ENCODE data around the gene C3orf22.

The C3orf22 gene

DNA sequence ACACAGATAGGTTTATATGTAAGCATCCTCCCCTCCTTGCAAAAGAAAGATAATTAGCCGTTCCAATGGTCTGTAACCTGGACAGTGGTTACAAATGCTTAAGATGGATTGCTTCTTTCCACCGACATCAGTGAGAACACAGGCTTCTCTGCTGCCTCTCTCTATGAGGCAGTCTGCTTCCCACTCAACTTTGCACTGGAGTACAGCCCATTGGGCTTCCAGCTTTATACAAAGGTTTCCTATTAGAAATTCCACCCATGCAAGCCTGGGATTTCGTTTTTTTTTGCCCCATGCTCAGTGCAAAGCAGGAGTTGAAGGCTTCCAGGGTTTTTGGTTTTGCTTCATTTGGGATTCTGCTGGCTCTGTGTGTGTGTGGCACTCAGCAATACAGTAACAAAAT is 47.3 kb upstream of the C3orf22 start:
- no peak overlapping the region for H3K27ac ChIP-seq (ENCODE audit: extremely low read depth, low read depth, low read length)
- POLR2A ChIA-PET = no interaction called here
- H3K4me3 ChIP-seq (ENCODE audit: low read depth, low read length) = no peak overlapping the region
- H3K36me3 ChIP-seq (ENCODE audit: control insufficient read depth in 2 of 2, insufficient read depth in 1 of 2, low read length in 2 of 2) = peaks cover 4 to 68% of the 10 kb centered on the region in 2 experiments; a peak in 1 of 3 replicates
- CTCF ChIA-PET = no interaction called here
- H3K9me3 ChIP-seq (ENCODE audit: control insufficient read depth, insufficient read depth, low read depth, low read length) = no peaks in the 10 kb centered on the region
- TF ChIP-seq TRIM28 (IDR thresholded peaks at IDR 0.05; ENCODE audit: borderline replicate concordance, low read length) (no peak), ZNF626 (tag by site-specific recombination; IDR thresholded peaks at IDR 0.05) (no peak), ZNF140 (tag by site-specific recombination; IDR thresholded peaks at IDR 0.05) (no peak), ZNF354C (tag by site-specific recombination; IDR thresholded peaks at IDR 0.05; ENCODE audit: borderline replicate concordance, low read depth) (no peak), ZNF514 (tag by site-specific recombination; IDR thresholded peaks at IDR 0.05) (no peak), ZNF76 (tag by site-specific recombination; IDR thresholded peaks at IDR 0.05; ENCODE audit: borderline replicate concordance, low read depth) (no peak), BCL11A (tag by site-specific recombination; IDR thresholded peaks at IDR 0.05; ENCODE audit: low read depth) (no peak), ZSCAN4 (tag by site-specific recombination; IDR thresholded peaks at IDR 0.05) (no peak), KLF9 (tag by site-specific recombination; IDR thresholded peaks at IDR 0.05; ENCODE audit: low read depth) (no peak), ZNF214 (tag by site-specific recombination; IDR thresholded peaks at IDR 0.05; ENCODE audit: borderline replicate concordance) (no peak), ZNF837 (tag by site-specific recombination; IDR thresholded peaks at IDR 0.05) (no peak), ZIC2 (tag by site-specific recombination; IDR thresholded peaks at IDR 0.05) (no peak), MZF1 (tag by site-specific recombination; IDR thresholded peaks at IDR 0.05; ENCODE audit: borderline replicate concordance) (no peak)
- TF ChIP-seq, protein P1, sequence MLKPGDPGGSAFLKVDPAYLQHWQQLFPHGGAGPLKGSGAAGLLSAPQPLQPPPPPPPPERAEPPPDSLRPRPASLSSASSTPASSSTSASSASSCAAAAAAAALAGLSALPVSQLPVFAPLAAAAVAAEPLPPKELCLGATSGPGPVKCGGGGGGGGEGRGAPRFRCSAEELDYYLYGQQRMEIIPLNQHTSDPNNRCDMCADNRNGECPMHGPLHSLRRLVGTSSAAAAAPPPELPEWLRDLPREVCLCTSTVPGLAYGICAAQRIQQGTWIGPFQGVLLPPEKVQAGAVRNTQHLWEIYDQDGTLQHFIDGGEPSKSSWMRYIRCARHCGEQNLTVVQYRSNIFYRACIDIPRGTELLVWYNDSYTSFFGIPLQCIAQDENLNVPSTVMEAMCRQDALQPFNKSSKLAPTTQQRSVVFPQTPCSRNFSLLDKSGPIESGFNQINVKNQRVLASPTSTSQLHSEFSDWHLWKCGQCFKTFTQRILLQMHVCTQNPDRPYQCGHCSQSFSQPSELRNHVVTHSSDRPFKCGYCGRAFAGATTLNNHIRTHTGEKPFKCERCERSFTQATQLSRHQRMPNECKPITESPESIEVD (tag by site-specific recombination; IDR thresholded peaks at IDR 0.05) = no peak
- TF ChIP-seq, protein P2, sequence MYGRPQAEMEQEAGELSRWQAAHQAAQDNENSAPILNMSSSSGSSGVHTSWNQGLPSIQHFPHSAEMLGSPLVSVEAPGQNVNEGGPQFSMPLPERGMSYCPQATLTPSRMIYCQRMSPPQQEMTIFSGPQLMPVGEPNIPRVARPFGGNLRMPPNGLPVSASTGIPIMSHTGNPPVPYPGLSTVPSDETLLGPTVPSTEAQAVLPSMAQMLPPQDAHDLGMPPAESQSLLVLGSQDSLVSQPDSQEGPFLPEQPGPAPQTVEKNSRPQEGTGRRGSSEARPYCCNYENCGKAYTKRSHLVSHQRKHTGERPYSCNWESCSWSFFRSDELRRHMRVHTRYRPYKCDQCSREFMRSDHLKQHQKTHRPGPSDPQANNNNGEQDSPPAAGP (tag by site-specific recombination; IDR thresholded peaks at IDR 0.05) = no peak
- H3K4me1 ChIP-seq (ENCODE audit: control insufficient read depth, insufficient read depth, low read length) = no peaks in the 10 kb centered on the region

GRCh38 chr3:126604691-126605090 is 46.0 kb upstream of the C3orf22 start:
- Histone ChIP-seq H3K36me3 (ENCODE audit: control insufficient read depth in 2 of 2, insufficient read depth in 1 of 2, low read length in 2 of 2) (peaks cover 0 to 56% of the 10 kb centered on the region in 2 experiments; a peak in 1 of 3 replicates), H3K4me1 (ENCODE audit: control insufficient read depth, insufficient read depth, low read length) (no peaks in the 10 kb centered on the region), H3K27ac (ENCODE audit: extremely low read depth, low read depth, low read length) (no peak overlapping the region), H3K4me3 (ENCODE audit: low read depth, low read length) (no peak overlapping the region), H3K9me3 (ENCODE audit: control insufficient read depth, insufficient read depth, low read depth, low read length) (no peaks in the 10 kb centered on the region)
- no peak for TF ChIP-seq ZNF555 (tag by site-specific recombination; conservative IDR thresholded peaks at IDR 0.05)
- no peak for TF ChIP-seq WT1 (tag by site-specific recombination; IDR thresholded peaks at IDR 0.05)
- no peak for TF ChIP-seq ZIC2 (tag by site-specific recombination; IDR thresholded peaks at IDR 0.05)
- TF ChIP-seq ZNF354C (tag by site-specific recombination; IDR thresholded peaks at IDR 0.05; ENCODE audit: borderline replicate concordance, low read depth) = no peak
- no peak for TF ChIP-seq SP3 (tag by site-specific recombination; IDR thresholded peaks at IDR 0.05)
- TF ChIP-seq ZNF623 (tag by site-specific recombination; IDR thresholded peaks at IDR 0.05) = no peak
- TF ChIP-seq MYNN (tag by site-specific recombination; IDR thresholded peaks at IDR 0.05; ENCODE audit: borderline replicate concordance) = no peak
- TF ChIP-seq ZNF639 (tag by site-specific recombination; IDR thresholded peaks at IDR 0.05) = no peak
- TF ChIP-seq, protein P3, sequence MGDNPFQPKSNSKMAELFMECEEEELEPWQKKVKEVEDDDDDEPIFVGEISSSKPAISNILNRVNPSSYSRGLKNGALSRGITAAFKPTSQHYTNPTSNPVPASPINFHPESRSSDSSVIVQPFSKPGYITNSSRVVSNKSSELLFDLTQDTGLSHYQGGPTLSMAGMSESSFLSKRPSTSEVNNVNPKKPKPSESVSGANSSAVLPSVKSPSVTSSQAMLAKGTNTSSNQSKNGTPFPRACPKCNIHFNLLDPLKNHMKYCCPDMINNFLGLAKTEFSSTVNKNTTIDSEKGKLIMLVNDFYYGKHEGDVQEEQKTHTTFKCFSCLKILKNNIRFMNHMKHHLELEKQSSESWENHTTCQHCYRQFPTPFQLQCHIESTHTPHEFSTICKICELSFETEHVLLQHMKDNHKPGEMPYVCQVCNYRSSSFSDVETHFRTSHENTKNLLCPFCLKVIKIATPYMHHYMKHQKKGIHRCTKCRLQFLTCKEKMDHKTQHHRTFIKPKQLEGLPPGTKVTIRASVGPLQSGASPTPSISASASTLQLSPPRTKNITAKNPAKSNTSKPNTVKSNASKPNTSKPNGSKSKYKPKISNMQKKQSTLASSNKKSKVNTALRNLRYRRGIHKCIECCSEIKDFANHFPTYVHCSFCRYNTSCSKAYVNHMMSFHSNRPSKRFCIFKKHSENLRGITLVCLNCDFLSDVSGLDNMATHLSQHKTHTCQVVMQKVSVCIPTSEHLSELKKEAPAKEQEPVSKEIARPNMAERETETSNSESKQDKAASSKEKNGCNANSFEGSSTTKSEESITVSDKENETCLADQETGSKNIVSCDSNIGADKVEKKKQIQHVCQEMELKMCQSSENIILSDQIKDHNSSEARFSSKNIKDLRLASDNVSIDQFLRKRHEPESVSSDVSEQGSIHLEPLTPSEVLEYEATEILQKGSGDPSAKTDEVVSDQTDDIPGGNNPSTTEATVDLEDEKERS (tag by site-specific recombination; IDR thresholded peaks at IDR 0.05) = no peak
- TF ChIP-seq FEZF1 (tag by site-specific recombination; IDR thresholded peaks at IDR 0.05) = no peak
- no peak for TF ChIP-seq ZNF473 (tag by site-specific recombination; IDR thresholded peaks at IDR 0.05)
- ChIA-PET POLR2A (no interaction called here), CTCF (interaction anchor here (0.6 kb wide), 1 partner anchor 600 kb away, joined by 3 read pairs; no protein-coding TSS in a partner anchor)
